Stomach (tissue), 4 donors: ENCODE data around the gene SPATA21.

Source experiments
- EP300 ChIP-seq: sonication (generic); formaldehyde crosslinking; IDR thresholded peaks from one replicate; pipeline ENCODE4 v1.6.1; 2017; ENCODE audit warnings: antibody characterized with exemption
- POLR2AphosphoS5 ChIP-seq, 3 donors: sonication (generic); formaldehyde crosslinking; IDR thresholded peaks; one replicate each; pipeline ENCODE4 v1.6.1; 2016; ENCODE audit warnings: antibody characterized with exemption in 3 of 3
- TF ChIP-seq, protein P1 (sequence below), 7 experiments: fragments of 450-650 bp in 4 of 7; fragments of 200-600 bp in 3 of 7; sonication (generic) in 3 of 7; IDR thresholded peaks; one replicate each; pipeline ENCODE4 v1.5.1; 2016 to 2019; ENCODE audit warnings: antibody characterized with exemption in 7 of 7, control low read depth in 2 of 7, mild to moderate bottlenecking in 1 of 7

DNA sequence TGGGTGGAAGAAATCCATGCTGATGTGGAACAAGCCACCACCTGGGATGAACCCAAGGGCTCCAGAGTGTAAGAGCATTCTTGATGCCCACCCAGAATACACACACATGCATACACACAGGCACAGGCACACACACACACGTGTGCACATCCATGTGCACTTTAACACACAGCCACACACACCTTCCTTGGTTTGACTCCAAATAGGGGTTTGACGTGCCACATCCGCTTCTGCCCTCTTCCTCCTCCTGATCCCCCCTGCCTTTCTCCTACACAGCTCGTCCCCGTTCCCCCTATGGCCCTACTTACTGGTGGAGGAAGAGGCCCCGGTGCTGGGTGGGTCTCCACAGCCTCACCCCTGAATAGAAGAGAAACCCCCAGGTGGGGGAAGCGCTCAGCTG is 16.0 kb downstream of the SPATA21 start:
- TF ChIP-seq EP300 (no peak), POLR2AphosphoS5 (IDR thresholded peaks at IDR 0.05) (no peak)
- TF ChIP-seq, protein P1, sequence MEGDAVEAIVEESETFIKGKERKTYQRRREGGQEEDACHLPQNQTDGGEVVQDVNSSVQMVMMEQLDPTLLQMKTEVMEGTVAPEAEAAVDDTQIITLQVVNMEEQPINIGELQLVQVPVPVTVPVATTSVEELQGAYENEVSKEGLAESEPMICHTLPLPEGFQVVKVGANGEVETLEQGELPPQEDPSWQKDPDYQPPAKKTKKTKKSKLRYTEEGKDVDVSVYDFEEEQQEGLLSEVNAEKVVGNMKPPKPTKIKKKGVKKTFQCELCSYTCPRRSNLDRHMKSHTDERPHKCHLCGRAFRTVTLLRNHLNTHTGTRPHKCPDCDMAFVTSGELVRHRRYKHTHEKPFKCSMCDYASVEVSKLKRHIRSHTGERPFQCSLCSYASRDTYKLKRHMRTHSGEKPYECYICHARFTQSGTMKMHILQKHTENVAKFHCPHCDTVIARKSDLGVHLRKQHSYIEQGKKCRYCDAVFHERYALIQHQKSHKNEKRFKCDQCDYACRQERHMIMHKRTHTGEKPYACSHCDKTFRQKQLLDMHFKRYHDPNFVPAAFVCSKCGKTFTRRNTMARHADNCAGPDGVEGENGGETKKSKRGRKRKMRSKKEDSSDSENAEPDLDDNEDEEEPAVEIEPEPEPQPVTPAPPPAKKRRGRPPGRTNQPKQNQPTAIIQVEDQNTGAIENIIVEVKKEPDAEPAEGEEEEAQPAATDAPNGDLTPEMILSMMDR (IDR thresholded peaks at IDR 0.05), result no peak
